Measurements from ENCODE around the gene SMS. TPM values are rescaled to one million over a fixed set of nuclear protein-coding genes. Genes with fewer than 3 reads are reported as not detected.

SMS gene
- total and polyA plus RNA-seq, 2 experiments from 2014 or later, result 185 to 274 TPM

DNA sequence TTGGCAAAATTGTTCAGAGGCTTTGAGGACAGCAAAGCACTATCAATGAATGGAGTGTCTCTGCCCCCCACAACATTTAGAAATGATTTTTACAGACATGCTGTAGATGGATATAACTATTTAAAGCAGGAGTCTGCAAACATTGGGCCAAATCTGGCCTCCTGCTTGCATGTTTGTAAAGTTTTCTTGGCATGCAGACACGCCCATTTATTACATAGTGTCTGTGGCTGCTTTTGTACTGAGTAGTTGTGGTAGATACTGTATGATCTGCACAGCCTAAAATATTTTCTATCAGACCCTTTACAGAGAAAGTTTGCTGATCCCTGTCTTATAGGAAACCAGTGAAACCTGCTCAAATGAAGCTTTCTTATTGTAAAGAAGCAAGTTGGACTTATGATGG is 46.1 kb downstream of the SMS start (continued):
- TF ChIP-seq REST (IDR thresholded peaks at IDR 0.05; ENCODE audit: unreplicated experiment) (no peak), ZNF114 (CRISPR knock-in tag; IDR thresholded peaks at IDR 0.05) (no peak), EZH2phosphoT487 (IDR thresholded peaks at IDR 0.05; ENCODE audit: unreplicated experiment) (no peak), POLR2AphosphoS5 (IDR thresholded peaks at IDR 0.05; ENCODE audit: low read depth) (no peak), STAT1 (IDR thresholded peaks at IDR 0.05; ENCODE audit: unreplicated experiment) (no peak), ZNF331 (CRISPR knock-in tag; IDR thresholded peaks at IDR 0.05; ENCODE audit: low read depth) (no peak), EZH2 (IDR thresholded peaks at IDR 0.05; ENCODE audit: low read depth, unreplicated experiment) (no peak), NANOG (IDR thresholded peaks at IDR 0.05; ENCODE audit: borderline replicate concordance) (no peak), CREB1 (CRISPR knock-in tag; IDR thresholded peaks at IDR 0.05; ENCODE audit: low read depth) (no peak)

GRCh38 chrX:21989384-21989783 is 48.9 kb downstream of the SMS start:
- H3K79me2 ChIP-seq (replicated peaks; ENCODE audit: insufficient read depth), result no peaks in the 10 kb centered on the region
- no peaks in the 10 kb centered on the region for H3K27me3 ChIP-seq (ENCODE audit: insufficient read depth)
- no peak overlapping the region for H3K27ac ChIP-seq (ENCODE audit: low read depth)
- H2AFZ ChIP-seq, result no peak overlapping the region
- H3K9me2 ChIP-seq (ENCODE audit: insufficient read depth), result no peaks in the 10 kb centered on the region
- Mint-ChIP-seq H3K4me1 (peaks cover 9% of the 10 kb centered on the region; the same call in 2 of the 3 replicates), H3K27ac (no peak overlapping the region), H3K9me3 (no peaks in the 10 kb centered on the region), H3K36me3 (ENCODE audit: low read depth) (peaks cover 80% of the 10 kb centered on the region), H3K27me3 (ENCODE audit: insufficient read depth, low read depth, poor library complexity) (peaks cover 2% of the 10 kb centered on the region), H3K4me3 (no peak overlapping the region)
- ATAC-seq, result no peak
- no peaks in the 10 kb centered on the region; the same call in 1 of the 2 replicates for H3K4me1 ChIP-seq (ENCODE audit: insufficient read depth)
- H3F3A ChIP-seq (replicated peaks; ENCODE audit: low read depth), result peaks cover under 1% of the 10 kb centered on the region; the same call in 1 of the 2 replicates
- H4K20me1 ChIP-seq (replicated peaks; ENCODE audit: insufficient read depth), result no peaks in the 10 kb centered on the region
- DNase-seq (ENCODE audit: low spot score), result no peak
- H3K36me3 ChIP-seq (ENCODE audit: insufficient read depth), result peaks cover 4% of the 10 kb centered on the region
- no peak overlapping the region for H3K4me3 ChIP-seq
- no peak overlapping the region for H3K4me2 ChIP-seq
- TF ChIP-seq ETS1 (IDR thresholded peaks at IDR 0.05) (no peak), POLR2AphosphoS5 (IDR thresholded peaks at IDR 0.05; ENCODE audit: low read depth) (no peak), STAT1 (IDR thresholded peaks at IDR 0.05; ENCODE audit: unreplicated experiment) (no peak), EZH2 (IDR thresholded peaks at IDR 0.05; ENCODE audit: low read depth, unreplicated experiment) (no peak), ZNF114 (CRISPR knock-in tag; IDR thresholded peaks at IDR 0.05) (no peak), REST (IDR thresholded peaks at IDR 0.05; ENCODE audit: unreplicated experiment) (no peak)
- TF ChIP-seq, protein P1, sequence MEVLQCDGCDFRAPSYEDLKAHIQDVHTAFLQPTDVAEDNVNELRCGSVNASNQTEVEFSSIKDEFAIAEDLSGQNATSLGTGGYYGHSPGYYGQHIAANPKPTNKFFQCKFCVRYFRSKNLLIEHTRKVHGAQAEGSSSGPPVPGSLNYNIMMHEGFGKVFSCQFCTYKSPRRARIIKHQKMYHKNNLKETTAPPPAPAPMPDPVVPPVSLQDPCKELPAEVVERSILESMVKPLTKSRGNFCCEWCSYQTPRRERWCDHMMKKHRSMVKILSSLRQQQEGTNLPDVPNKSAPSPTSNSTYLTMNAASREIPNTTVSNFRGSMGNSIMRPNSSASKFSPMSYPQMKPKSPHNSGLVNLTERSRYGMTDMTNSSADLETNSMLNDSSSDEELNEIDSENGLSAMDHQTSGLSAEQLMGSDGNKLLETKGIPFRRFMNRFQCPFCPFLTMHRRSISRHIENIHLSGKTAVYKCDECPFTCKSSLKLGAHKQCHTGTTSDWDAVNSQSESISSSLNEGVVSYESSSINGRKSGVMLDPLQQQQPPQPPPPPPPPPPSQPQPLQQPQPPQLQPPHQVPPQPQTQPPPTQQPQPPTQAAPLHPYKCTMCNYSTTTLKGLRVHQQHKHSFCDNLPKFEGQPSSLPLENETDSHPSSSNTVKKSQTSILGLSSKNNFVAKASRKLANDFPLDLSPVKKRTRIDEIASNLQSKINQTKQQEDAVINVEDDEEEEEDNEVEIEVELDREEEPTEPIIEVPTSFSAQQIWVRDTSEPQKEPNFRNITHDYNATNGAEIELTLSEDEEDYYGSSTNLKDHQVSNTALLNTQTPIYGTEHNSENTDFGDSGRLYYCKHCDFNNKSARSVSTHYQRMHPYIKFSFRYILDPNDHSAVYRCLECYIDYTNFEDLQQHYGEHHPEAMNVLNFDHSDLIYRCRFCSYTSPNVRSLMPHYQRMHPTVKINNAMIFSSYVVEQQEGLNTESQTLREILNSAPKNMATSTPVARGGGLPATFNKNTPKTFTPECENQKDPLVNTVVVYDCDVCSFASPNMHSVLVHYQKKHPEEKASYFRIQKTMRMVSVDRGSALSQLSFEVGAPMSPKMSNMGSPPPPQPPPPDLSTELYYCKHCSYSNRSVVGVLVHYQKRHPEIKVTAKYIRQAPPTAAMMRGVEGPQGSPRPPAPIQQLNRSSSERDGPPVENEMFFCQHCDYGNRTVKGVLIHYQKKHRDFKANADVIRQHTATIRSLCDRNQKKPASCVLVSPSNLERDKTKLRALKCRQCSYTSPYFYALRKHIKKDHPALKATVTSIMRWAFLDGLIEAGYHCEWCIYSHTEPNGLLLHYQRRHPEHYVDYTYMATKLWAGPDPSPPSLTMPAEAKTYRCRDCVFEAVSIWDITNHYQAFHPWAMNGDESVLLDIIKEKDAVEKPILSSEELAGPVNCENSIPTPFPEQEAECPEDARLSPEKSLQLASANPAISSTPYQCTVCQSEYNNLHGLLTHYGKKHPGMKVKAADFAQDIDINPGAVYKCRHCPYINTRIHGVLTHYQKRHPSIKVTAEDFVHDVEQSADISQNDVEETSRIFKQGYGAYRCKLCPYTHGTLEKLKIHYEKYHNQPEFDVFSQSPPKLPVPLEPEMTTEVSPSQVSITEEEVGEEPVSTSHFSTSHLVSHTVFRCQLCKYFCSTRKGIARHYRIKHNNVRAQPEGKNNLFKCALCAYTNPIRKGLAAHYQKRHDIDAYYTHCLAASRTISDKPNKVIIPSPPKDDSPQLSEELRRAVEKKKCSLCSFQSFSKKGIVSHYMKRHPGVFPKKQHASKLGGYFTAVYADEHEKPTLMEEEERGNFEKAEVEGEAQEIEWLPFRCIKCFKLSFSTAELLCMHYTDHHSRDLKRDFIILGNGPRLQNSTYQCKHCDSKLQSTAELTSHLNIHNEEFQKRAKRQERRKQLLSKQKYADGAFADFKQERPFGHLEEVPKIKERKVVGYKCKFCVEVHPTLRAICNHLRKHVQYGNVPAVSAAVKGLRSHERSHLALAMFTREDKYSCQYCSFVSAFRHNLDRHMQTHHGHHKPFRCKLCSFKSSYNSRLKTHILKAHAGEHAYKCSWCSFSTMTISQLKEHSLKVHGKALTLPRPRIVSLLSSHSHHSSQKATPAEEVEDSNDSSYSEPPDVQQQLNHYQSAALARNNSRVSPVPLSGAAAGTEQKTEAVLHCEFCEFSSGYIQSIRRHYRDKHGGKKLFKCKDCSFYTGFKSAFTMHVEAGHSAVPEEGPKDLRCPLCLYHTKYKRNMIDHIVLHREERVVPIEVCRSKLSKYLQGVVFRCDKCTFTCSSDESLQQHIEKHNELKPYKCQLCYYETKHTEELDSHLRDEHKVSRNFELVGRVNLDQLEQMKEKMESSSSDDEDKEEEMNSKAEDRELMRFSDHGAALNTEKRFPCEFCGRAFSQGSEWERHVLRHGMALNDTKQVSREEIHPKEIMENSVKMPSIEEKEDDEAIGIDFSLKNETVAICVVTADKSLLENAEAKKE (CRISPR knock-in tag; IDR thresholded peaks at IDR 0.05), result no peak
